H9 (cell line): ENCODE measurements around the gene INPP5E. TPM values are rescaled to one million over a fixed set of nuclear protein-coding genes. Genes with fewer than 3 reads are reported as not detected.

Source experiments
- DNase-seq: peaks from one replicate; pipeline ENCODE4 v3.0.0-alpha.2; 2017
- H2AFZ ChIP-seq: one replicate; pipeline ENCODE4 v1.6.1; 2013; ENCODE audit warnings: mild to moderate bottlenecking, low read length, control low read depth, moderate library complexity
- H2AK5ac ChIP-seq: 2 replicates; pipeline ENCODE4 v1.6.1; 2013; ENCODE audit warnings: low read length, control low read depth, mixed read lengths; ENCODE audit not compliant: insufficient read length
- H2BK120ac ChIP-seq: one replicate; pipeline ENCODE4 v1.6.1; 2013; ENCODE audit warnings: low read depth, mild to moderate bottlenecking, low read length, control low read depth, inconsistent platforms; ENCODE audit not compliant: poor library complexity, severe bottlenecking
- H2BK12ac ChIP-seq: 2 replicates; pipeline ENCODE4 v1.6.1; 2013; ENCODE audit warnings: low read length, control low read depth, mixed read lengths, low read depth; ENCODE audit not compliant: insufficient read length
- H2BK15ac ChIP-seq: 2 replicates; pipeline ENCODE4 v1.6.1; 2013; ENCODE audit warnings: low read depth, low read length, control low read depth
- H2BK20ac ChIP-seq: one replicate; pipeline ENCODE4 v1.6.1; 2013; ENCODE audit warnings: low read depth, mild to moderate bottlenecking, low read length, control low read depth, inconsistent platforms; ENCODE audit not compliant: poor library complexity, severe bottlenecking
- H2BK5ac ChIP-seq: 2 replicates; pipeline ENCODE4 v1.6.1; 2013; ENCODE audit warnings: low read length, control low read depth, mixed read lengths; ENCODE audit not compliant: insufficient read length
- H3K14ac ChIP-seq: 2 replicates; pipeline ENCODE4 v1.6.1; 2013; ENCODE audit warnings: low read length, control low read depth; ENCODE audit not compliant: insufficient read depth
- H3K18ac ChIP-seq: 2 replicates; pipeline ENCODE4 v1.6.1; 2013; ENCODE audit warnings: low read depth, mild to moderate bottlenecking, mixed read lengths, low read length, control low read depth; ENCODE audit not compliant: insufficient read length
- H3K23ac ChIP-seq: 2 replicates; pipeline ENCODE4 v1.6.1; 2013; ENCODE audit warnings: low read length, control low read depth, mixed read lengths, low read depth; ENCODE audit not compliant: insufficient read length
- H3K23me2 ChIP-seq: 2 replicates; pipeline ENCODE4 v1.6.1; 2013; ENCODE audit warnings: low read depth, mild to moderate bottlenecking, mixed read lengths, low read length, control low read depth; ENCODE audit not compliant: insufficient read length, poor library complexity, severe bottlenecking
- H3K27ac ChIP-seq: 2 replicates; pipeline ENCODE4 v1.5.1; 2013; ENCODE audit warnings: low read length, control low read depth, mixed read lengths, low read depth; ENCODE audit not compliant: insufficient read length
- H3K27me3 ChIP-seq: 2 replicates; pipeline ENCODE4 v1.6.1; 2013; ENCODE audit warnings: low read length, control low read depth, inconsistent platforms; ENCODE audit not compliant: insufficient read depth
- H3K4ac ChIP-seq: 2 replicates; pipeline ENCODE4 v1.6.1; 2013; ENCODE audit warnings: low read depth, mild to moderate bottlenecking, control low read depth, inconsistent platforms, low read length, moderate library complexity
- H3K4me1 ChIP-seq: 2 replicates; pipeline ENCODE4 v1.6.1; 2013; ENCODE audit warnings: low read length, control low read depth, inconsistent platforms; ENCODE audit not compliant: insufficient read depth
- H3K4me2 ChIP-seq: 2 replicates; pipeline ENCODE4 v1.6.1; 2013; ENCODE audit warnings: low read length, control low read depth, mixed read lengths; ENCODE audit not compliant: insufficient read length, insufficient read depth
- H3K56ac ChIP-seq: 2 replicates; pipeline ENCODE4 v1.6.1; 2013; ENCODE audit warnings: low read depth, mild to moderate bottlenecking, mixed read lengths, low read length, control low read depth; ENCODE audit not compliant: insufficient read length
- H3K79me1 ChIP-seq: 2 replicates; pipeline ENCODE4 v1.6.1; 2013; ENCODE audit warnings: low read depth, mild to moderate bottlenecking, moderate library complexity, low read length, control low read depth, inconsistent platforms; ENCODE audit not compliant: insufficient read depth, poor library complexity, severe bottlenecking
- H3K79me2 ChIP-seq: 2 replicates; pipeline ENCODE4 v1.6.1; 2013; ENCODE audit warnings: low read length, control low read depth, inconsistent platforms; ENCODE audit not compliant: insufficient read depth
- H3K9ac ChIP-seq: 2 replicates; pipeline ENCODE4 v1.6.1; 2013; ENCODE audit warnings: low read length, control low read depth, mixed read lengths; ENCODE audit not compliant: insufficient read length; ENCODE audit errors: extremely low read depth
- H3K9me3 ChIP-seq: one replicate; pipeline ENCODE4 v1.6.1; 2013; ENCODE audit warnings: low read depth, low read length, inconsistent platforms; ENCODE audit not compliant: control insufficient read depth
- H3T11ph ChIP-seq: one replicate; pipeline ENCODE4 v1.6.1; 2013; ENCODE audit warnings: mild to moderate bottlenecking, low read length, control low read depth, inconsistent platforms
- H4K20me1 ChIP-seq: one replicate; pipeline ENCODE4 v1.6.1; 2013; ENCODE audit not compliant: control insufficient read depth, insufficient read length, insufficient read depth
- H4K5ac ChIP-seq: 2 replicates; pipeline ENCODE4 v1.6.1; 2013; ENCODE audit warnings: low read depth, mild to moderate bottlenecking, mixed read lengths, low read length, control low read depth; ENCODE audit not compliant: insufficient read length
- H4K8ac ChIP-seq: replicated peaks from 2 replicates; pipeline ENCODE4 v1.6.1; 2013; ENCODE audit warnings: low read length, control low read depth, mixed read lengths, low read depth; ENCODE audit not compliant: insufficient read length
- H4K91ac ChIP-seq: 2 replicates; pipeline ENCODE4 v1.6.1; 2013; ENCODE audit warnings: low read depth, mild to moderate bottlenecking, moderate library complexity, mixed read lengths, low read length, control low read depth; ENCODE audit not compliant: insufficient read length
- H3K27ac Mint-ChIP-seq, 3 experiments: 2 replicates in 2 of 3; 3 replicates in 1 of 3; pipeline ENCODE4 v1.8.0; 2020 to 2021; ENCODE audit warnings: mixed read lengths in 3 of 3, mild to moderate bottlenecking in 1 of 3, moderate library complexity in 1 of 3
- H3K27me3 Mint-ChIP-seq: 2 replicates; pipeline ENCODE4 v1.8.0; 2021; ENCODE audit warnings: low read depth, mild to moderate bottlenecking, moderate library complexity, mixed read lengths
- H3K36me3 Mint-ChIP-seq, 3 experiments: 2 replicates in 2 of 3; 3 replicates in 1 of 3; pipeline ENCODE4 v1.8.0; 2020 to 2021; ENCODE audit warnings: low read depth in 3 of 3, mixed read lengths in 3 of 3; ENCODE audit not compliant: insufficient read depth in 1 of 3
- H3K4me1 Mint-ChIP-seq, 2 experiments: 2 replicates each; pipeline ENCODE4 v1.8.0; 2020; ENCODE audit warnings: mixed read lengths in 2 of 2
- H3K4me3 Mint-ChIP-seq, 2 experiments: 2 replicates in 1 of 2; 3 replicates in 1 of 2; pipeline ENCODE4 v1.8.0; 2020 to 2021; ENCODE audit warnings: mild to moderate bottlenecking in 2 of 2, mixed read lengths in 2 of 2, moderate library complexity in 1 of 2
- H3K9me3 Mint-ChIP-seq, 2 experiments: 2 replicates in 1 of 2; 3 replicates in 1 of 2; pipeline ENCODE4 v1.8.0; 2020; ENCODE audit warnings: mild to moderate bottlenecking in 2 of 2, mixed read lengths in 2 of 2, moderate library complexity in 1 of 2
- CTCF ChIP-seq: fragments of 200-600 bp; sonication (generic); conservative IDR thresholded peaks from 3 replicates; pipeline ENCODE4 v1.8.0; 2021; ENCODE audit warnings: antibody characterized with exemption, mild to moderate bottlenecking
- WGBS: extraction: QIAGEN DNeasy Blood & Tissue Kit; methylation state at CpG from one replicate; pipeline ENCODE4 v1.1.7; 2013; ENCODE audit warnings: missing lambda C conversion rate, low lambda C conversion rate, mixed read lengths; ENCODE audit not compliant: insufficient read length; ENCODE audit errors: extremely low coverage; 5-methylcytosine and 5-hydroxymethylcytosine counted together
- total RNA-seq: library from RNA; stranded (reverse); gene quantifications from 2 replicates; pipeline ENCODE4 v1.2.1, GENCODE V29; 2021

The INPP5E gene
- total RNA-seq, 1 experiment from 2014 or later: 21.0 TPM

GRCh38 chr9:136486823-136487620 is 47.4 kb upstream of the INPP5E start:
- no peaks in the 10 kb centered on the region; a peak in 1 of 5 replicates for H3K9me3 Mint-ChIP-seq
- Histone ChIP-seq H2AFZ (no peak overlapping the region), H3K23ac (no peak overlapping the region), H3K18ac (no peak overlapping the region), H2BK12ac (no peak overlapping the region), H3K9ac (no peak overlapping the region), H2BK15ac (no peak overlapping the region), H3K23me2 (peaks cover 10% of the 10 kb centered on the region), H2AK5ac (no peak overlapping the region), H2BK120ac (no peak overlapping the region), H2BK5ac (no peak overlapping the region), H2BK20ac (no peak overlapping the region), H4K20me1 (no peaks in the 10 kb centered on the region), H3K9me3 (no peaks in the 10 kb centered on the region), H3K27ac (no peak overlapping the region), H4K8ac (no peak overlapping the region), H3K79me2 (peaks cover 4% of the 10 kb centered on the region; the same call in 1 of the 2 replicates), H4K5ac (no peak overlapping the region), H3K79me1 (peaks cover 4% of the 10 kb centered on the region), H3K4ac (no peak overlapping the region), H3K4me1 (no peaks in the 10 kb centered on the region), H3K14ac (no peak overlapping the region), H3K4me2 (no peak overlapping the region), H3K27me3 (no peaks in the 10 kb centered on the region), H3K56ac (no peak overlapping the region), H3T11ph (no peak overlapping the region), H4K91ac (no peak overlapping the region)
- peaks cover 0 to 2% (median 0%) of the 10 kb centered on the region in 3 experiments; a peak in 1 of 7 replicates for H3K36me3 Mint-ChIP-seq
- WGBS: no CpG with 5 or more reads among the region's 18 CpGs
- H3K4me1 Mint-ChIP-seq: peaks cover 0 to 3% of the 10 kb centered on the region in 2 experiments; a peak in 3 of 4 replicates
- no peak for DNase-seq
- no peak overlapping the region for H3K27ac Mint-ChIP-seq
- no peak for TF ChIP-seq CTCF
- no peaks in the 10 kb centered on the region; the same call in 1 of the 2 replicates for H3K27me3 Mint-ChIP-seq
- no peak overlapping the region for H3K4me3 Mint-ChIP-seq
